Endothelial cell of umbilical vein (primary cell): ENCODE results near the gene PCTP. TPM values are rescaled to one million over a fixed set of nuclear protein-coding genes. Genes with fewer than 3 reads are reported as not detected.
A peak's percentile ranks its signal among the peaks of the same experiment; 100 is the strongest.

Experiments used
- BruUV-seq: library from RNA; stranded (reverse); fragments of 400-500 nt; replicated peaks from 2 replicates; lab custom pipeline; 2021; lab: Mats Ljungman, UMichigan
- CTCF ChIA-PET: fragments of 300-600, 350-600 bp; sonication (Branson Sonifier 250); formaldehyde crosslinking; loops from one replicate; lab custom pipeline; 2021; ENCODE audit warnings: antibody characterized with exemption, inconsistent platforms; lab: Charles Lee
- POLR2A ChIA-PET: fragments of 300-600, 350-600 bp; sonication (Branson Sonifier 250); formaldehyde crosslinking; loops from one replicate; lab custom pipeline; 2021; ENCODE audit warnings: antibody characterized with exemption, inconsistent platforms; lab: Charles Lee
- DNase-seq: peaks from one replicate; pipeline ENCODE4 v3.0.0-alpha.2; 2011; ENCODE audit warnings: low read depth, low spot score
- FAIRE-seq: peaks from 2 replicates; lab custom pipeline; 2011; peaks lifted over from hg19 to GRCh38; lab: Jason Lieb, UNC
- H2AFZ ChIP-seq: 2 replicates; pipeline ENCODE4 v1.6.0; 2012; ENCODE audit warnings: low read depth, low read length, control low read depth, inconsistent platforms
- H3K27ac ChIP-seq: 2 replicates; pipeline ENCODE4 v1.5.1; 2011; ENCODE audit warnings: low read depth, mild to moderate bottlenecking, control low read depth, low read length, moderate library complexity; ENCODE audit not compliant: insufficient read depth
- H3K27me3 ChIP-seq, 2 experiments: 2 replicates each; pipeline versions ENCODE4 v1.6.0 to v1.6.1; 2011; ENCODE audit warnings: low read length in 2 of 2, mixed read lengths in 1 of 2; ENCODE audit not compliant: control insufficient read depth in 2 of 2, insufficient read depth in 2 of 2
- H3K36me3 ChIP-seq, 2 experiments: 2 replicates in 1 of 2; 3 replicates in 1 of 2; pipeline ENCODE4 v1.5.1; 2011; ENCODE audit warnings: low read length in 2 of 2, mild to moderate bottlenecking in 1 of 2, moderate library complexity in 1 of 2; ENCODE audit not compliant: control insufficient read depth in 2 of 2, insufficient read depth in 2 of 2; ENCODE audit errors: extremely low read depth in 1 of 2
- H3K4me1 ChIP-seq: 3 replicates; pipeline ENCODE4 v1.5.1; 2011; ENCODE audit warnings: mild to moderate bottlenecking, low read length; ENCODE audit not compliant: control insufficient read depth, insufficient read depth; ENCODE audit errors: extremely low read depth
- H3K4me2 ChIP-seq: 2 replicates; pipeline ENCODE4 v1.6.1; 2011; ENCODE audit warnings: low read length, control low read depth, mixed read lengths; ENCODE audit not compliant: insufficient read depth
- H3K4me3 ChIP-seq, 3 experiments: fragments of 200-600 bp in 1 of 3; sonication (generic), shearing (Covaris generic) in 1 of 3; replicated peaks in 1 of 3; 2 replicates each; pipeline ENCODE4 v1.5.1; 2011 to 2016; ENCODE audit warnings: control low read depth in 3 of 3, low read length in 3 of 3, mild to moderate bottlenecking in 2 of 3, inconsistent platforms in 1 of 3, low read depth in 1 of 3, moderate library complexity in 1 of 3; ENCODE audit not compliant: insufficient read depth in 1 of 3
- H3K79me2 ChIP-seq: 2 replicates; pipeline ENCODE4 v1.6.0; 2012; ENCODE audit warnings: low read length, inconsistent platforms; ENCODE audit not compliant: control insufficient read depth, insufficient read depth
- H3K9ac ChIP-seq: replicated peaks from 2 replicates; pipeline ENCODE3; 2011; ENCODE audit warnings: low read length, control low read depth; ENCODE audit not compliant: insufficient read depth; ENCODE audit errors: extremely low read depth
- H3K9me1 ChIP-seq: replicated peaks from 3 replicates; pipeline ENCODE4 v1.6.0; 2011; ENCODE audit warnings: mild to moderate bottlenecking, low read length; ENCODE audit not compliant: control insufficient read depth, insufficient read depth; ENCODE audit errors: extremely low read depth
- H3K9me3 ChIP-seq: replicated peaks from 2 replicates; pipeline ENCODE4 v1.5.1; 2012; ENCODE audit warnings: low read length, inconsistent platforms; ENCODE audit not compliant: control insufficient read depth, insufficient read depth
- H4K20me1 ChIP-seq: replicated peaks from 2 replicates; pipeline ENCODE3; 2011; ENCODE audit warnings: mild to moderate bottlenecking, low read length; ENCODE audit not compliant: control insufficient read depth, insufficient read depth; ENCODE audit errors: extremely low read depth
- EZH2 ChIP-seq: IDR thresholded peaks from 2 replicates; pipeline ENCODE4 v1.6.1; 2012; ENCODE audit warnings: borderline replicate concordance, low read depth, mild to moderate bottlenecking, moderate library complexity, low read length, inconsistent platforms; ENCODE audit not compliant: severe bottlenecking
- FOS ChIP-seq: IDR thresholded peaks from 2 replicates; pipeline ENCODE4 v1.6.1; 2011; ENCODE audit warnings: mild to moderate bottlenecking, low read length, moderate library complexity, borderline replicate concordance; ENCODE audit not compliant: insufficient read depth
- JUN ChIP-seq: IDR thresholded peaks from 2 replicates; pipeline ENCODE4 v1.6.1; 2011; ENCODE audit warnings: borderline replicate concordance, low read depth; ENCODE audit not compliant: insufficient read length, insufficient read depth
- MAX ChIP-seq: IDR thresholded peaks from 2 replicates; pipeline ENCODE4 v1.6.1; 2011; ENCODE audit not compliant: insufficient read depth, insufficient read length
- MYC ChIP-seq: IDR thresholded peaks from one replicate; pipeline ENCODE4 v1.6.1; 2011; ENCODE audit warnings: mild to moderate bottlenecking, low read depth, low read length
- POLR2AphosphoS5 ChIP-seq: IDR thresholded peaks from 2 replicates; pipeline ENCODE4 v1.6.1; 2012; ENCODE audit warnings: low read depth, mild to moderate bottlenecking, control low read depth, low read length, moderate library complexity; ENCODE audit not compliant: insufficient read depth
- dilution Hi-C: fragments of 300-500 bp; cut with MboI; formaldehyde crosslinking; loops from one replicate; pipeline ENCODE4 v1.15.0; 2019; ENCODE audit warnings: low sequenced_read_pairs; ENCODE audit not compliant: extremely low pct_ligation_motif_present
- intact Hi-C: fragments of 100-400 bp; cut with micrococcal nuclease; formaldehyde crosslinking; loops from one replicate; pipeline ENCODE4 v1.10.0; 2022
- polyA plus RNA-seq, 4 experiments: library from polyadenylated mRNA; depleted of rRNA in 3 of 4; stranded (reverse) in 3 of 4; unstranded in 1 of 4; fragments of >200 nt; gene quantifications; 2 replicates each; pipeline versions ENCODE4 v1.2.1 to v1.2.3, GENCODE V29; 2011 to 2012; ENCODE audit warnings: missing spikeins in 1 of 4
- total RNA-seq: library from RNA; stranded (reverse); gene quantifications from 2 replicates; pipeline ENCODE4 v1.2.3, GENCODE V29; 2021
- TF ChIP-seq, protein P1 (sequence below), 2 donors: IDR thresholded peaks; 1 replicate in 1 of 2; 2 replicates in 1 of 2; pipeline ENCODE4 v1.5.1; 2011; ENCODE audit warnings: low read length in 2 of 2, mild to moderate bottlenecking in 2 of 2, moderate library complexity in 2 of 2, control low read depth in 1 of 2, inconsistent platforms in 1 of 2, low read depth in 1 of 2; ENCODE audit not compliant: insufficient read depth in 1 of 2; ENCODE audit errors: extremely low read depth in 1 of 2

The PCTP gene
- total and polyA plus RNA-seq, 2 donors (not counting 3 experiments of a cell fraction or from before 2014, with no cell fraction given), result 13.5 to 18.3 TPM

DNA sequence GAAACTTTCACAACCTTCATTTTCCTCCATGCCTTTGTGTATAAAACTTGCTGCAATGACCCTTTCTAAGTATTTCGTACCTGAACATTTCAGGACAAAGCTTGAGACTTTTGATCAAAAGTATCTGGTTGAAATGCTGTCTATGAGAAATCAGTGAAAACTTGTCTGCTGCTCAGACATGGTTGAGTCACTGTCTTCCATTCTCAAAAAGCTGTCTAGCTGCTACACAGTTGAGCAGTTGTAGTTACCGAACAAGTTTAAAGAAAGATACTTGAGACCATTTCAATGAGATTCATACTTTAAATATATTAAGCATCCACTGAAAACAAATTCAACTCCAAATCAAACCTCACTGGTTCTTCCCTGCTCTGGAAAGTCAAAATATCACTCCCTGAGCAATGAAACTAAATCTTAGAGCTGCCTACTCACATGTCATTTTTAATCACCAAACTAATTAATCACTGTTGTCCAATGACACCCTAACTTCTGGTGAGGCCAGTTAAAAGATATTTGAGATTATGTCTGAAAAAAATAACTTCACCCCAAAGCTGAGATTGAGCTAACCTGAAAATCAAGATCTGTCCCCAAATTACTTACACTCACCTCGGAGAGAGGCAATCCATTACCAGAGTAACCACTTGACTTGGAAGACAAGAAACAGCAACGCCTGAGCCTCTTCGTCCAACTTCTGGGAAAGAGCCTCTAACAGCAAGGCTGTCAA is 28.7 kb upstream of the PCTP start:
- no peak for FAIRE-seq
- ChIA-PET CTCF (interaction anchor here (1.0 to 6.3 kb wide), 11 partner anchors 9 to 598 kb away, joined by 3 to 45 read pairs (median 5); partner anchors contain the start of gene PCTP), POLR2A (no interaction called here)
- intact Hi-C loops, result no loop called here
- dilution Hi-C loops, result no loop called here
- Histone ChIP-seq H3K36me3 (no peaks in the 10 kb centered on the region), H3K4me1 (peaks cover 8% of the 10 kb centered on the region), H3K9me3 (no peaks in the 10 kb centered on the region), H3K9me1 (no peaks in the 10 kb centered on the region), H2AFZ (no peak overlapping the region), H3K27me3 (peaks cover 0 to 4% of the 10 kb centered on the region in 2 experiments), H3K4me2 (peak overlapping the region; percentile 63), H3K9ac (no peak overlapping the region), H3K79me2 (no peaks in the 10 kb centered on the region), H4K20me1 (no peaks in the 10 kb centered on the region), H3K4me3 (no peak overlapping the region), H3K27ac (no peak overlapping the region)
- no TSS peak for BruUV-seq
- no peak for DNase-seq
- TF ChIP-seq MAX, result no peak
- TF ChIP-seq MYC, result no peak
- no peak for TF ChIP-seq POLR2AphosphoS5
- TF ChIP-seq JUN, result no peak
- TF ChIP-seq, protein P1, sequence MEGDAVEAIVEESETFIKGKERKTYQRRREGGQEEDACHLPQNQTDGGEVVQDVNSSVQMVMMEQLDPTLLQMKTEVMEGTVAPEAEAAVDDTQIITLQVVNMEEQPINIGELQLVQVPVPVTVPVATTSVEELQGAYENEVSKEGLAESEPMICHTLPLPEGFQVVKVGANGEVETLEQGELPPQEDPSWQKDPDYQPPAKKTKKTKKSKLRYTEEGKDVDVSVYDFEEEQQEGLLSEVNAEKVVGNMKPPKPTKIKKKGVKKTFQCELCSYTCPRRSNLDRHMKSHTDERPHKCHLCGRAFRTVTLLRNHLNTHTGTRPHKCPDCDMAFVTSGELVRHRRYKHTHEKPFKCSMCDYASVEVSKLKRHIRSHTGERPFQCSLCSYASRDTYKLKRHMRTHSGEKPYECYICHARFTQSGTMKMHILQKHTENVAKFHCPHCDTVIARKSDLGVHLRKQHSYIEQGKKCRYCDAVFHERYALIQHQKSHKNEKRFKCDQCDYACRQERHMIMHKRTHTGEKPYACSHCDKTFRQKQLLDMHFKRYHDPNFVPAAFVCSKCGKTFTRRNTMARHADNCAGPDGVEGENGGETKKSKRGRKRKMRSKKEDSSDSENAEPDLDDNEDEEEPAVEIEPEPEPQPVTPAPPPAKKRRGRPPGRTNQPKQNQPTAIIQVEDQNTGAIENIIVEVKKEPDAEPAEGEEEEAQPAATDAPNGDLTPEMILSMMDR (IDR thresholded peaks at IDR 0.05; ENCODE audit: extremely low read depth in 1 of 2, insufficient read depth in 1 of 2, low read depth in 1 of 2, low read length in 2 of 2), result no peak
- no peak for TF ChIP-seq FOS
- no peak for TF ChIP-seq EZH2
